Measurements from ENCODE around the gene DRAXIN. TPM values are rescaled to one million over a fixed set of nuclear protein-coding genes. Genes with fewer than 3 reads are reported as not detected.

DRAXIN gene
- polyA plus RNA-seq, 1 experiment = 0.04 TPM

GRCh38 chr1:11704691-11705475 lies 13.4 kb downstream of the DRAXIN start:
- H3K27ac ChIP-seq (ENCODE audit: low read depth, low read length) = no peak overlapping the region
- ChIA-PET POLR2A (no interaction called here), CTCF (interaction anchor here (0.6 kb wide), 2 partner anchors 41 to 394 kb away, joined by 3 to 5 read pairs; no protein-coding TSS in a partner anchor)

GRCh38 chr1:11705596-11705995 lies 14.1 kb downstream of the DRAXIN start:
- POLR2A ChIA-PET = no interaction called here
- no peak overlapping the region for H3K27ac ChIP-seq (ENCODE audit: low read depth, low read length)
- no peak overlapping the region for H3K4me3 ChIP-seq (ENCODE audit: low read depth, low read length)
- no peak for DNase-seq (ENCODE audit: low read depth, low spot score)
- H3K9me3 ChIP-seq (ENCODE audit: control insufficient read depth, insufficient read depth, low read length) = no peaks in the 10 kb centered on the region; the same call in 1 of the 2 replicates
- CTCF ChIA-PET = interaction anchor here (0.6 kb wide), 1 partner anchor 395 kb away, joined by 5 read pairs; no protein-coding TSS in a partner anchor
- TF ChIP-seq, protein P1, sequence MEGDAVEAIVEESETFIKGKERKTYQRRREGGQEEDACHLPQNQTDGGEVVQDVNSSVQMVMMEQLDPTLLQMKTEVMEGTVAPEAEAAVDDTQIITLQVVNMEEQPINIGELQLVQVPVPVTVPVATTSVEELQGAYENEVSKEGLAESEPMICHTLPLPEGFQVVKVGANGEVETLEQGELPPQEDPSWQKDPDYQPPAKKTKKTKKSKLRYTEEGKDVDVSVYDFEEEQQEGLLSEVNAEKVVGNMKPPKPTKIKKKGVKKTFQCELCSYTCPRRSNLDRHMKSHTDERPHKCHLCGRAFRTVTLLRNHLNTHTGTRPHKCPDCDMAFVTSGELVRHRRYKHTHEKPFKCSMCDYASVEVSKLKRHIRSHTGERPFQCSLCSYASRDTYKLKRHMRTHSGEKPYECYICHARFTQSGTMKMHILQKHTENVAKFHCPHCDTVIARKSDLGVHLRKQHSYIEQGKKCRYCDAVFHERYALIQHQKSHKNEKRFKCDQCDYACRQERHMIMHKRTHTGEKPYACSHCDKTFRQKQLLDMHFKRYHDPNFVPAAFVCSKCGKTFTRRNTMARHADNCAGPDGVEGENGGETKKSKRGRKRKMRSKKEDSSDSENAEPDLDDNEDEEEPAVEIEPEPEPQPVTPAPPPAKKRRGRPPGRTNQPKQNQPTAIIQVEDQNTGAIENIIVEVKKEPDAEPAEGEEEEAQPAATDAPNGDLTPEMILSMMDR (IDR thresholded peaks at IDR 0.05; ENCODE audit: low read depth, low read length) = no peak
- peaks cover 29% of the 10 kb centered on the region for H3K27me3 ChIP-seq (ENCODE audit: control insufficient read depth, insufficient read depth, low read length)

More at GRCh38 chr1:11704691-11705475, 13.4 kb downstream of the DRAXIN start:
- Histone ChIP-seq H3K27me3 (ENCODE audit: control insufficient read depth, insufficient read depth, low read length) (peaks cover 32% of the 10 kb centered on the region), H3K4me3 (ENCODE audit: low read depth, low read length) (no peak overlapping the region), H3K9me3 (ENCODE audit: control insufficient read depth, insufficient read depth, low read length) (no peaks in the 10 kb centered on the region; the same call in 1 of the 2 replicates)
- TF ChIP-seq, protein P1 (IDR thresholded peaks at IDR 0.05; ENCODE audit: low read depth, low read length) = no peak
- no peak for DNase-seq (ENCODE audit: low read depth, low spot score)

GRCh38 chr1:11706292-11706691 lies 14.8 kb downstream of the DRAXIN start:
- Histone ChIP-seq H3K4me3 (ENCODE audit: low read depth, low read length) (no peak overlapping the region), H3K9me3 (ENCODE audit: control insufficient read depth, insufficient read depth, low read length) (no peaks in the 10 kb centered on the region), H3K27ac (ENCODE audit: low read depth, low read length) (no peak overlapping the region), H3K27me3 (ENCODE audit: control insufficient read depth, insufficient read depth, low read length) (peaks cover 23% of the 10 kb centered on the region)
- TF ChIP-seq, protein P1 (IDR thresholded peaks at IDR 0.05; ENCODE audit: low read depth, low read length) = no peak
- ChIA-PET CTCF (no interaction called here), POLR2A (no interaction called here)
- no peak for DNase-seq (ENCODE audit: low read depth, low spot score)

DNA sequence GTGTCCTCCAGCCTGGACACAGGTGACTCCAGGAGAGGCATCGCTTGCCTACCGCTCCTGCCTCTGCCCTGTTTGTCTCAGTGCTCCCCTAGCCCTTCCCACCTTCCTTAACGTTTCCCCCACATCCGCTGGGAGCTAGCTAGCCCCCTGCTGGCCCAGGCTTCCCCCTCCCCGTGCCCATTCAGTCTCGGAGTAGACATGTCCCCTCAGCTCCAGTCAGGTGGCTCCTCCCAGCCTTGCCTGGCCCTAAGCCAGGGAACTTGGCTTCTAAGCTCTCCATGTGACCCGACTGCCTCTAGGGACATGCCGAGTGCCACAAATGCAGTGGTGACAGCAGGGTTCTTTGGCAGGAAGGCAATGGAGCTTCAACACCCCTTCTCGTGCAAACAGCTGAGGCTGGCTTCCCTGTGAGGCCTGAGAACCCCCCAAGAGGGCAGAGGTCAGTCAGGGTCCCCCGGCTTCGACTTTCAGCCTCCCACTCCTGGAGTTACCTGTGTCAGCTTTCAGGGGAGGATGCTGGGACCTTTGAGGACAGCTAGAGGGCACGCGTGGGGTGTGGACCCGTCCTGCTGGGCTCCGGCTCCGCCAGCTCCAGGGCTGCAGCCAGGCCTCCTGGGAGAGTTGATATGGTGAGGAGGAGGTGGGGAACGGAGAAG lies 16.2 kb downstream of the DRAXIN start:
- ChIA-PET CTCF (interaction anchor here (0.6 to 1.8 kb wide), 2 partner anchors 13 kb away, joined by 3 to 5 read pairs; no protein-coding TSS in a partner anchor), POLR2A (no interaction called here)
- TF ChIP-seq, protein P1 (IDR thresholded peaks at IDR 0.05; ENCODE audit: low read depth, low read length) = no peak

More for the DNA sequence above, 16.2 kb downstream of the DRAXIN start:
- Histone ChIP-seq H3K9me3 (ENCODE audit: control insufficient read depth, insufficient read depth, low read length) (no peaks in the 10 kb centered on the region), H3K27ac (ENCODE audit: low read depth, low read length) (no peak overlapping the region), H3K4me3 (ENCODE audit: low read depth, low read length) (no peak overlapping the region), H3K27me3 (ENCODE audit: control insufficient read depth, insufficient read depth, low read length) (peaks cover 21% of the 10 kb centered on the region)
- DNase-seq (ENCODE audit: low read depth, low spot score) = no peak
